H1 (cell line): ENCODE measurements around the gene ZNF70. TPM values are rescaled to one million over a fixed set of nuclear protein-coding genes. Genes with fewer than 3 reads are reported as not detected.
A peak's percentile ranks its signal among the peaks of the same experiment; 100 is the strongest.

Source experiments
- CTCF ChIP-seq, 3 experiments: IDR thresholded peaks; 1 replicate in 2 of 3; 2 replicates in 1 of 3; pipeline versions ENCODE4 v1.5.1 to v1.6.1; 2011; ENCODE audit warnings: low read length in 3 of 3, mild to moderate bottlenecking in 3 of 3, inconsistent platforms in 2 of 3, low read depth in 1 of 3, moderate library complexity in 1 of 3; ENCODE audit not compliant: insufficient read depth in 1 of 3; ENCODE audit errors: control extremely low read depth in 1 of 3
- EZH2 ChIP-seq: fragments of 200-600 bp; sonication (generic); IDR thresholded peaks from 2 replicates; pipeline ENCODE4 v1.7.1; 2012; ENCODE audit warnings: low read depth, mild to moderate bottlenecking, moderate library complexity, low read length, inconsistent platforms; ENCODE audit not compliant: severe bottlenecking
- FOSL1 ChIP-seq: IDR thresholded peaks from 2 replicates; pipeline ENCODE4 v1.6.1; 2011; ENCODE audit warnings: mild to moderate bottlenecking, low read depth, low read length, moderate library complexity; ENCODE audit not compliant: insufficient read depth
- NRF1 ChIP-seq: IDR thresholded peaks from 2 replicates; pipeline ENCODE4 v1.6.1; 2011; ENCODE audit warnings: mild to moderate bottlenecking, low read depth, low read length, improper control_type of control experiment
- RNF2 ChIP-seq: fragments of 200-900, 300-1000 bp; sonication (generic); IDR thresholded peaks from 2 replicates; pipeline ENCODE4 v1.7.1; 2016; ENCODE audit warnings: borderline replicate concordance, low read depth, mild to moderate bottlenecking, antibody characterized with exemption, low read length; ENCODE audit not compliant: poor library complexity, severe bottlenecking; ENCODE audit errors: missing control alignments
- TEAD4 ChIP-seq: IDR thresholded peaks from 2 replicates; pipeline ENCODE4 v1.6.1; 2012; ENCODE audit warnings: low read depth, low read length, inconsistent platforms, mixed read lengths
- ZNF274 ChIP-seq: IDR thresholded peaks from 2 replicates; pipeline ENCODE4 v1.7.0; 2012; ENCODE audit warnings: low read length, borderline replicate concordance; ENCODE audit errors: extremely low read depth
- polyA plus RNA-seq, 7 experiments: library from polyadenylated mRNA; depleted of rRNA in 3 of 7; stranded (reverse) in 5 of 7; unstranded in 2 of 7; fragments of >200 nt in 5 of 7; fragments of 200-250 nt in 2 of 7; gene quantifications; 1 replicate in 5 of 7; 2 replicates in 1 of 7; 4 replicates in 1 of 7; pipeline versions ENCODE4 v1.2.1 to v1.2.3, GENCODE V29; 2011 to 2013; ENCODE audit warnings: missing spikeins in 2 of 7, mixed read lengths in 2 of 7
- total RNA-seq: library from RNA; stranded (reverse); fragmentation: NEBNext Ultra II Directional; extraction: Animal tissue kit (Norgen Biotek cat#: 25700); gene quantifications from 2 replicates; pipeline ENCODE4 v1.2.1, GENCODE V29; 2021

The ZNF70 gene
- total and polyA plus RNA-seq, 2 of the 8 experiments (the other 6 are each of a cell fraction or from before 2014, with no cell fraction given), result 1.1 to 2.6 TPM

- TF ChIP-seq RNF2, result no peak
- TF ChIP-seq ZNF274, result no peak
- no peak for TF ChIP-seq FOSL1
- TF ChIP-seq CTCF (IDR thresholded peaks at IDR 0.05; ENCODE audit: control extremely low read depth in 1 of 3, insufficient read depth in 1 of 3, low read depth in 1 of 3, low read length in 3 of 3), result peak; percentile 78 to 86 (median 85)
- TF ChIP-seq TEAD4, result no peak
- TF ChIP-seq NRF1, result no peak
- no peak for TF ChIP-seq EZH2
These were observed 17.0 kb upstream of the ZNF70 start, which contains the start of gene CHCHD10 (continued) for GRCh38 chr22:23767673-23768548.
